Mesenchymal stem cell (in vitro differentiated cells and primary cell): ENCODE measurements around the gene IL36RN.

Experiments
- DNase-seq: peaks from one replicate; pipeline ENCODE4 v3.0.0-alpha.2; 2013
- H2AFZ ChIP-seq: one replicate; pipeline ENCODE4 v1.6.1; 2013; ENCODE audit warnings: low read depth, mild to moderate bottlenecking, control low read depth, inconsistent platforms, low read length, moderate library complexity
- H2AK5ac ChIP-seq: 2 replicates; pipeline ENCODE4 v1.6.1; 2013; ENCODE audit warnings: low read length, moderate library complexity, mild to moderate bottlenecking, inconsistent platforms; ENCODE audit not compliant: severe bottlenecking
- H2BK120ac ChIP-seq: one replicate; pipeline ENCODE4 v1.6.1; 2013; ENCODE audit warnings: low read depth, mild to moderate bottlenecking, inconsistent platforms, low read length, moderate library complexity
- H2BK12ac ChIP-seq, 2 experiments: one replicate each; pipeline ENCODE4 v1.6.1; 2013; ENCODE audit warnings: inconsistent platforms in 2 of 2, low read length in 2 of 2, mild to moderate bottlenecking in 2 of 2, moderate library complexity in 2 of 2, control low read depth in 1 of 2
- H2BK15ac ChIP-seq: one replicate; pipeline ENCODE4 v1.6.1; 2013; ENCODE audit warnings: mild to moderate bottlenecking, low read depth, inconsistent platforms; ENCODE audit not compliant: poor library complexity, severe bottlenecking
- H2BK5ac ChIP-seq: 2 replicates; pipeline ENCODE4 v1.6.1; 2013; ENCODE audit warnings: low read depth, mild to moderate bottlenecking, low read length, control low read depth, inconsistent platforms; ENCODE audit not compliant: poor library complexity, severe bottlenecking
- H3K14ac ChIP-seq, 2 experiments: one replicate each; pipeline ENCODE4 v1.6.1; 2013; ENCODE audit warnings: inconsistent platforms in 2 of 2, low read length in 2 of 2, control low read depth in 1 of 2, mild to moderate bottlenecking in 1 of 2, moderate library complexity in 1 of 2
- H3K18ac ChIP-seq, 2 experiments: one replicate each; pipeline ENCODE4 v1.6.1; 2013; ENCODE audit warnings: inconsistent platforms in 2 of 2, low read length in 2 of 2, control low read depth in 1 of 2, low read depth in 1 of 2, mild to moderate bottlenecking in 1 of 2
- H3K23ac ChIP-seq, 2 experiments: one replicate each; pipeline ENCODE4 v1.6.1; 2013; ENCODE audit warnings: inconsistent platforms in 2 of 2, low read length in 2 of 2, mild to moderate bottlenecking in 2 of 2, moderate library complexity in 2 of 2, control low read depth in 1 of 2
- H3K27ac ChIP-seq: 2 replicates; pipeline ENCODE4 v1.5.1; 2013; ENCODE audit warnings: mild to moderate bottlenecking, moderate library complexity, low read length, control low read depth, inconsistent platforms; ENCODE audit not compliant: poor library complexity, severe bottlenecking
- H3K27me3 ChIP-seq, 2 experiments: 2 replicates each; pipeline versions ENCODE4 v1.6.1 to v1.7.0; 2013; ENCODE audit warnings: low read length in 2 of 2, mild to moderate bottlenecking in 2 of 2, moderate library complexity in 2 of 2, control low read depth in 1 of 2, inconsistent platforms in 1 of 2; ENCODE audit not compliant: control insufficient read depth in 1 of 2, insufficient read depth in 1 of 2
- H3K36me3 ChIP-seq, 2 experiments: 2 replicates each; pipeline versions ENCODE4 v1.6.1 to v1.7.0; 2013; ENCODE audit warnings: low read length in 2 of 2, control low read depth in 1 of 2, inconsistent platforms in 1 of 2, low read depth in 1 of 2, mild to moderate bottlenecking in 1 of 2; ENCODE audit not compliant: insufficient read depth in 2 of 2, control insufficient read depth in 1 of 2
- H3K4ac ChIP-seq, 2 experiments: one replicate each; pipeline ENCODE4 v1.6.1; 2013; ENCODE audit warnings: inconsistent platforms in 2 of 2, low read length in 2 of 2, mild to moderate bottlenecking in 2 of 2, moderate library complexity in 2 of 2, control low read depth in 1 of 2, low read depth in 1 of 2
- H3K4me1 ChIP-seq: 2 replicates; pipeline ENCODE4 v1.6.1; 2013; ENCODE audit warnings: low read depth, low read length, control low read depth; ENCODE audit not compliant: control insufficient read depth, insufficient read depth
- H3K4me2 ChIP-seq: 2 replicates; pipeline ENCODE4 v1.6.1; 2013; ENCODE audit warnings: low read length, mild to moderate bottlenecking, inconsistent platforms; ENCODE audit not compliant: poor library complexity, severe bottlenecking
- H3K4me3 ChIP-seq, 2 experiments: 2 replicates each; pipeline versions ENCODE4 v1.5.1 to v1.7.0; 2013; ENCODE audit warnings: low read length in 2 of 2, mild to moderate bottlenecking in 2 of 2, control low read depth in 1 of 2, low read depth in 1 of 2; ENCODE audit not compliant: insufficient read depth in 1 of 2
- H3K79me1 ChIP-seq: replicated peaks from 2 replicates; pipeline ENCODE4 v1.6.1; 2013; ENCODE audit warnings: mild to moderate bottlenecking, control low read depth, low read length, inconsistent platforms; ENCODE audit not compliant: poor library complexity, severe bottlenecking
- H3K9ac ChIP-seq: 2 replicates; pipeline ENCODE4 v1.7.0; 2013; ENCODE audit warnings: mild to moderate bottlenecking, low read length, moderate library complexity
- H3K9me3 ChIP-seq: 2 replicates; pipeline ENCODE4 v1.7.0; 2013; ENCODE audit warnings: mild to moderate bottlenecking, low read length; ENCODE audit not compliant: control insufficient read depth
- H4K8ac ChIP-seq: one replicate; pipeline ENCODE4 v1.6.1; 2013; ENCODE audit warnings: inconsistent platforms, mild to moderate bottlenecking, low read length, moderate library complexity
- H4K91ac ChIP-seq: one replicate; pipeline ENCODE4 v1.6.1; 2013; ENCODE audit warnings: mild to moderate bottlenecking, low read length, inconsistent platforms
- WGBS: methylation state at CpG from one replicate; pipeline ENCODE4 v1.1.7; 2013; ENCODE audit warnings: mixed read lengths; 5-methylcytosine and 5-hydroxymethylcytosine counted together

The IL36RN gene

GRCh38 chr2:113015655-113016054 is 43.3 kb upstream of the IL36RN start:
- Histone ChIP-seq H3K79me1 (no peaks in the 10 kb centered on the region), H3K4me3 (no peak overlapping the region), H3K27ac (no peak overlapping the region), H3K18ac (no peak overlapping the region), H2AFZ (no peak overlapping the region), H2BK12ac (no peak overlapping the region), H3K27me3 (peaks cover 22 to 28% of the 10 kb centered on the region in 2 experiments), H4K8ac (no peak overlapping the region), H4K91ac (no peak overlapping the region), H2BK120ac (no peak overlapping the region), H3K36me3 (no peaks in the 10 kb centered on the region), H2BK5ac (no peak overlapping the region), H2AK5ac (no peak overlapping the region), H3K9ac (no peak overlapping the region), H3K14ac (no peak overlapping the region), H3K9me3 (no peaks in the 10 kb centered on the region), H3K4me1 (no peaks in the 10 kb centered on the region), H3K4ac (no peak overlapping the region), H3K23ac (no peak overlapping the region), H3K4me2 (no peak overlapping the region), H2BK15ac (no peak overlapping the region)
- no peak for DNase-seq
- 57% methylated on average over 2 of the region's 2 CpGs for WGBS

DNA sequence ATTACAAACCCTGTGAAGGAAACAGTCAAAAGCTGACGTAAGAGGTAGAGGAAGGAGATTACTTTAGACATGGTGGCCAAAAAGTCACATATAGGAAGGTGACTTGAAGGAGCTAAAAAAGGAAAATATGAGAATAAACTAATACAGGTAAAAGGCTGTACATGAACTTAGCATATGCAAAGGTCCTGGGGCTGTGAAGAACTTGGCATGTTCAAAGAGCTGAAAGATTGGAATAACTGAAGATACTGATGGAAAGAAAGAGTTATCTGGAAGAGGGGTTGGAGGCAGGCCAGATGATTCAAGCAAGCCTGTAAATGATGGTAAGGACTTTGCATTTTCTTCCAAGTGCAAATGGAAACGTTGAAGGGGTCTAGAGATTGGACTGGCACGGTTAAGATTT is 40.5 kb upstream of the IL36RN start:
- 57% methylated on average over 3 of the region's 3 CpGs for WGBS
- H3K4me3 ChIP-seq, result no peak overlapping the region
- H2BK12ac ChIP-seq, result no peak overlapping the region
- peaks cover 28 to 48% of the 10 kb centered on the region in 2 experiments for H3K27me3 ChIP-seq
- no peak overlapping the region for H3K27ac ChIP-seq
- no peak overlapping the region for H2AFZ ChIP-seq
- DNase-seq, result no peak
- H3K9ac ChIP-seq, result no peak overlapping the region
- no peak overlapping the region for H4K91ac ChIP-seq
- H3K79me1 ChIP-seq, result no peaks in the 10 kb centered on the region
- H3K18ac ChIP-seq, result no peak overlapping the region
- H3K9me3 ChIP-seq, result no peaks in the 10 kb centered on the region
- H2BK120ac ChIP-seq, result no peak overlapping the region
- no peak overlapping the region for H2AK5ac ChIP-seq
- H3K4ac ChIP-seq, result no peak overlapping the region
- no peak overlapping the region for H3K4me2 ChIP-seq
- no peak overlapping the region for H2BK15ac ChIP-seq
- no peaks in the 10 kb centered on the region for H3K36me3 ChIP-seq
- no peak overlapping the region for H4K8ac ChIP-seq
- H3K23ac ChIP-seq, result no peak overlapping the region
- no peak overlapping the region for H3K14ac ChIP-seq
- no peaks in the 10 kb centered on the region for H3K4me1 ChIP-seq
- H2BK5ac ChIP-seq, result no peak overlapping the region

DNA sequence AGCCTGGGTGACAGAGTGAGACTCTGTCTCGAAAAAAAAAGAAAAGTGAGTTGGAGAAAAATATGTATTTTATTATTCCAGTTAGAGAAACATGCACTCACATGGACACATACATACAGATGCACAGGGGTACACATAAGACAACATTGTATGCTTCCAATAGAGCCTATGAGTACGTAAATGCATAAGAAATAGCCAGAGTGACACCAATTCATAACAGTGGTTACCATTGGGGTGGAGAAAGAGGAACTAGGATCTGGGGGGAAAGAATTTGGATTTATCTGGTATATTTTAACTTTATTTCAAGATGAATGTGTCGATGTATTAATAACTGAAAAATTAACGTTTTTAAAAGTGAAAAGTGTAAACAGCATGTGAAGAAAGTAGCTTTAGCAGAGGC is 37.7 kb upstream of the IL36RN start:
- H3K4me3 ChIP-seq, result no peak overlapping the region
- no peak overlapping the region for H2AFZ ChIP-seq

DNA sequence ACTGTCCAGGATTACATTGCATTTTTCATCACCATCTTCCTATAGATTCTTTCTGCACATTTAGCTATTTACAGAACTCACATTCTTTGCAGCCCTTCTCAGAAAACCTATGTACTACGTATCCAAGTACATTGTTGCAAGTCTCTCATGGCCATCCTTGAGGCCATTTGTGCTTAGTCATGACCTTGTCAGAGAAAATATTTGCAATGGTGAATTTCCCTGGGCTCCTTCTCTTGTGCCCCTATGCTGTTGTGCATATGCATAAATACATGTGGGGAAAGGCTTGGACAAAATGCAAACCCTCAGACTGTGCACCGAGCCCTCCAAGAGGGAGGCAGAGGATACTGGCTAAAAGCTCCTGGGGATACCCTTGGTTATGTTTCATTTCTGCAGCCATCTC is 34.2 kb upstream of the IL36RN start:
- Histone ChIP-seq H3K4me1 (no peaks in the 10 kb centered on the region), H3K4me3 (no peak overlapping the region), H3K4me2 (no peak overlapping the region), H2BK5ac (no peak overlapping the region), H3K9ac (no peak overlapping the region), H2BK12ac (no peak overlapping the region), H3K79me1 (no peaks in the 10 kb centered on the region), H3K36me3 (no peaks in the 10 kb centered on the region), H2AFZ (no peak overlapping the region), H4K91ac (no peak overlapping the region), H3K23ac (no peak overlapping the region), H4K8ac (no peak overlapping the region), H3K27me3 (peaks cover 56 to 84% of the 10 kb centered on the region in 2 experiments), H2BK15ac (no peak overlapping the region), H3K14ac (no peak overlapping the region), H3K4ac (no peak overlapping the region), H3K27ac (no peak overlapping the region), H2AK5ac (no peak overlapping the region), H3K18ac (no peak overlapping the region), H3K9me3 (no peaks in the 10 kb centered on the region), H2BK120ac (no peak overlapping the region)
- 91% methylated on average over 2 of the region's 2 CpGs for WGBS
- DNase-seq, result no peak

More for the DNA sequence above, 37.7 kb upstream of the IL36RN start:
- H3K79me1 ChIP-seq, result no peaks in the 10 kb centered on the region
- no peak overlapping the region for H2BK120ac ChIP-seq
- H3K4me1 ChIP-seq, result no peaks in the 10 kb centered on the region
- H3K27ac ChIP-seq, result no peak overlapping the region
- no peak overlapping the region for H2BK5ac ChIP-seq
- H2BK15ac ChIP-seq, result no peak overlapping the region
- H4K8ac ChIP-seq, result no peak overlapping the region
- no peak overlapping the region for H4K91ac ChIP-seq
- no peak overlapping the region for H3K4ac ChIP-seq
- DNase-seq, result no peak
- no peak overlapping the region for H3K9ac ChIP-seq
- no peak overlapping the region for H3K4me2 ChIP-seq
- H3K36me3 ChIP-seq, result no peaks in the 10 kb centered on the region
- no peak overlapping the region for H3K14ac ChIP-seq
- no peak overlapping the region for H3K23ac ChIP-seq
- no peak overlapping the region for H2AK5ac ChIP-seq
- H3K27me3 ChIP-seq, result peaks cover 44 to 74% of the 10 kb centered on the region in 2 experiments
- 53% methylated on average over 3 of the region's 4 CpGs for WGBS
- no peak overlapping the region for H3K18ac ChIP-seq
- no peak overlapping the region for H2BK12ac ChIP-seq
- H3K9me3 ChIP-seq, result no peaks in the 10 kb centered on the region
